Stimulated activated CD4-positive, alpha-beta T cell treated with anti-CD3 and anti-CD28 coated beads, Interleukin-1b, Interleukin-23, amount 100 ng/mL, for 4 hours (primary cell): ENCODE results near the gene CYB561A3.

Experiments
- DNase-seq, 2 donors: peaks; one replicate each; pipeline ENCODE4 v3.0.0-alpha.2; 2020; ENCODE audit warnings: low read depth in 2 of 2

Gene CYB561A3

GRCh38 chr11:61369372-61370348, 8.0 kb upstream of the CYB561A3 start:
- DNase-seq: no peak

- DNase-seq: no peak
These were observed 7.0 kb upstream of the CYB561A3 start for GRCh38 chr11:61368646-61369045.

- DNase-seq: no peak
These were observed 5.7 kb upstream of the CYB561A3 start for GRCh38 chr11:61367406-61367805.

GRCh38 chr11:61364012-61364675, 2.5 kb upstream of the CYB561A3 start:
- no peak for DNase-seq

- DNase-seq: peak in 1 of 2 donors; percentile 6
These were observed 827 bp upstream of the CYB561A3 start for GRCh38 chr11:61362542-61362875.

DNA sequence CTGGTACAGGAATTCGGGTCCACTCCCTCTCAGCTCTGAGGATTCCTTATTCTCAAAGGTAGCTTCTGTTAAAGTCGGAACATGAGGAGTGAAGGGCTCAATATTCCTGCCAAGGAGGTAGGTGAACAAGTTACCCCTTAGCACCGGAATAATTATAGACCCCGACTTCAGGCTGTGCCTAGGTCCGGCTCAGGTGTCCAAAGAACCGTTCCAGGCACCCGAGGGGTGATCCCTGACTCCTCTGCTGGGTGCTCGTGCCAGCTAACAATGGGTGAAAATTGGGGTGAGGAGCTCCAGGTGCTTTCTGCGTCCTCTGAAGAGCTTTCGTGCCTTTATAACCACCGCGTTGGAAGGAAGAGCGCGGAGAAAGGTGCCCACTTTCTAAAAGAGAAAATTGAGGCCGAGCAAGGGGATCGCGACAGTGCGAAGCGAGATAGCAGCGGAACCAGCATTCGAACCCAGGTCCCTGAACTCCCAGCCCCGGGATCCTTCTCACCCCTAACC, 393 bp downstream of the CYB561A3 start:
- no peak for DNase-seq

DNA sequence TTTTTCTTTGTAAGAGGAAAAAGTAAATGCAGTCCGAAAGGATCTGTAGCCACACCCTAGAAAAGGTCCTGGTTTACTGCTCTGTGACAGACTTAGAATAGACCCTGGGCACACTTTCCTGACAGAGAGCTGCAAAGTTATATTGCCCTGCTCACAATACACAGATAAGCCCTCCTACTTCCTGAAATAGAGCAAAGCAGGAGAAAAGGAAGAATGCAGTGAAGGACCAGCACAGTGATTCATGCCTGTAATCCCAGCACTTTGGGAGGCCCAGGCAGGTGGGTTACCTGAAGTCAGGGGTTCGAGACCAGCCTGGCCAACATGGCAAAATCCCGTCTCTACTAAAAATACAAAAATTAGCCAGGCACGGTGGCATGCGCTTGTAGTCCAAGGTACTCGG, 2.2 kb downstream of the CYB561A3 start:
- no peak for DNase-seq

DNA sequence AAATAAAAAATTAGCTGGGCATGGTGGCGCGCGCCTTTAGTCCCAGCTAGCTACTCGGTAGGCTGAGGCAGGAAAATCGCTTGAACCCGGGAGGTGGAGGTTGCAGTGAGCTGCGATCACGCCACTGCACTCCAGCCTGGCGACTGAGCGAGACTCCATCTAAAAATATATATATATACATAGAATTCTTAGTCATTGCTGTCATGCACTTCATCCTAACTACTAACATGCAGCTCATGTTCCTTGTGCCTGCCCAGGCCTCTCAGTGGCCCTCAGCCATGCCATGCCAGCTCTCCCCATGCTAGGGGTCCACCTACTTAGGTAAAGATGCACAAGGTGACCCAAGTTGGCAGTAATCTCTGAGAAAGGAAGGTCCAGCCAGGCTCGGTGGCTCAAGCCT, 3.1 kb downstream of the CYB561A3 start:
- no peak for DNase-seq

DNA sequence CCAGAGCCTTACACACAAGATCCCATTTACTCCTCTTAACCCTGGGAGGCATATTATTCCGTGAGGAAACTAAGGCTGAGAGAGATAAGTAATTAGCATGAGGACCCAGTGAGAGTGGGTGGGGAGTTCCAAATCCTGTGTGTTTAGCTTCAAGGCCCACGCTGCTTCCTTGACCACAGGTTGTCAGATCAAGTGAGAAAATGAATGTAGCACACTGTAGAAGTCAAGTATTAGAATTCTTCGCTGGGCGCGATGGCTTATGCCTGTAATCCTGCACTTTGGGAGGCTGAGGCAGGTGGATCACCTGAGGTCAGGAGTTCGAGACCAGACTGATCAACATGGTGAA, 3.8 kb downstream of the CYB561A3 start:
- DNase-seq: no peak

GRCh38 chr11:61357233-61357893, 4.3 kb downstream of the CYB561A3 start:
- no peak for DNase-seq

GRCh38 chr11:61356706-61357105, 5.0 kb downstream of the CYB561A3 start:
- no peak for DNase-seq

DNA sequence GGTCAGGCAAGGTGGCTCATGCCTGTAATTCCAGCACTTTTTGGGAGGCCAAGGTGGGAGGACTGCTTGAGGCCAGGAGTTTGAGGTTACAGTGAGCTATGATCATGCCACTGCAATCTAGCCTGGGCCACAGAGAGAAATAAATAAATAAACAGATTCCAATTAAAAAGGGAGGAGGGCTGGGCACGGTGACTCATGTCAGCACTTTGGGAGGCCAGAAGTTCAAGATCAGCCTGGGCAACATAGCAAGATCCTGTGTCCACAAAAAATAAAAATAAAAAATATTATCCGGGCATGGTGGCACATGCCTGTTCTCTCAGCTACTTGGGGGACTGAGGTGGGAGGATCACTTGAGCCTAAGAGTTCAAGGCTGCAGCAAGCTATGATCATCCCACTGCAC, 7.5 kb downstream of the CYB561A3 start:
- DNase-seq: no peak

DNA sequence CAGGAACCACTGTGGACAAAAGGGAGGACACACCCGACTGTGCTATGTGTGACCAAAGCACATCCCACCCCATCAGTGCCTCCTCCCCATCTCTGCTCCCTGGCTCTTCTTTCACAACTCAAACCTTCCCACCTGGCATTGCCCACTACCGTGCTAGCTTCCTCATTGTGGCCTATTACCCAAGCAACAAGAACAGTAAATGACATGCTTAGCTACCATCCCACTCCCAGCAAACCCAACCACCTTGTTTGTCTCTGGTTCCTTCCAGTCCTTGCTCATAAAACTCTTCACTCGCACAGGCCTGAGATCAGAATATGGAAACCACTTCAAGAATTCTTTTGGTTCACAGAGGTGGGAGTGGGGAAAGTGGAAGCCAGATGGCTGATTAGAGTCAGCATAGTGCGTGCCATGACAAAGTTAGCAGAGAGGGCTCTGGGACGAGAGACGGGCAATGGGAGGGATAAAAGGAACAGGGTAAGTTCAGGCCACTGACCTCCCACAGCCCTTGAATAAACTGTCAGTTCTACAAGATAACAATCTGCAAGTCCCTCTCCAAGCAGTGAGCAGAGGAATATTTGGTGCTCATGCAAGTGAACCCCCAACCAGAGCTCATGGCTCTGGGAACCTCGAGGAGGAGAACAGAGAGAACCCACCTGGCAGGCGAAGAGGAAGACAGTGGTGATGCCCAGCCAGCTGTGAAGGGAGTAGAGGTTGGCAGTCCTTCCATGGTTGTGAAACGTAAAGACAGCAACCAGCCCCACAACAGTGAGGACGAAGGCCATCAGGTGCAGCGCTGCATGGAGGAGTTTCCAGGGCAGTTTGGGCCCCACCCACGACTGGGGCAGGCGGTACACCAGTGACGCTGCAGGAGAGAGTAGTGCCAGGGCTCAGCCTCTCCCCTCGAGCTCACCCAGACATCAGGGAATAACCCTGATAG, 8.3 kb downstream of the CYB561A3 start:
- no peak for DNase-seq

DNA sequence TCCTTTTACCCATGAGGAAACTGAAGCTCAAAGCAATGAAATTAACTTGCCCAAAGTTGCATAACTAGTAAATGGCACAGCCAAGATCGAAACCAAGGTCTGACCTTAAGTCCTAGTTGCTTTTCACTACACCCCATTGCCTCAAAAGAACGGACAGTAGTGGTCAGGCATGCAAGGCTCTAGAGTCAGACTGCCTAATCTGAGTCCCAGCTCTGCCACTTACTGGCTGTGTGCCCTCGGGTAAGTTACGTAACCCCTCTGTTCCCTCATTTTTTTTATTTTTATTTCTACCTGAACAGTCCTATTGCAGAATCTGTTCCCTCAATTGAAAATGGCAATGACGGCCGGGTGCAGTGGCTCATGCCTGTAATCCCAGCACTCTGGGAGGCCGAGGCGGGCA, 9.6 kb downstream of the CYB561A3 start:
- DNase-seq: no peak

DNA sequence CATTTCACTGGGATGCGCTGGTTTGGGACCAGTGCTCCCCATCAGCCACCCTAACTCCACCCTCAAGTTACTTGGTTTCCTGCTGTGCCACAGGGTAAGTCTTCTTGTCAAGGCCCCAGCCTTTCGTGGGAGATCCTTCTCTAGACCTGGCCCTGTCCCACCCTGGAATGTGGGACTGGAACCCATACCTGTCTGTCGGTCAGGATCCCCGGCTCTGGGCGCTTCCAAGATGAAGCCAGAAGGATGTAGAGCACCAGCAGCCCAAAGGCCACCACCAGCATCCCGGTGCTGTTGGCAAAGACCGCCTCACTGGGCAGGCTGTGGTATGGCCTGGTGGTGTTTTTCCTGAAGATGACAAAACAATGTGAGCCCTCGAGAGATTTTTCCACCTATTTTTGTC, 10.9 kb downstream of the CYB561A3 start:
- no peak for DNase-seq

GRCh38 chr11:61350336-61350735, 11.3 kb downstream of the CYB561A3 start:
- no peak for DNase-seq

- DNase-seq: no peak
These were observed 11.8 kb downstream of the CYB561A3 start for GRCh38 chr11:61349916-61350315.

DNA sequence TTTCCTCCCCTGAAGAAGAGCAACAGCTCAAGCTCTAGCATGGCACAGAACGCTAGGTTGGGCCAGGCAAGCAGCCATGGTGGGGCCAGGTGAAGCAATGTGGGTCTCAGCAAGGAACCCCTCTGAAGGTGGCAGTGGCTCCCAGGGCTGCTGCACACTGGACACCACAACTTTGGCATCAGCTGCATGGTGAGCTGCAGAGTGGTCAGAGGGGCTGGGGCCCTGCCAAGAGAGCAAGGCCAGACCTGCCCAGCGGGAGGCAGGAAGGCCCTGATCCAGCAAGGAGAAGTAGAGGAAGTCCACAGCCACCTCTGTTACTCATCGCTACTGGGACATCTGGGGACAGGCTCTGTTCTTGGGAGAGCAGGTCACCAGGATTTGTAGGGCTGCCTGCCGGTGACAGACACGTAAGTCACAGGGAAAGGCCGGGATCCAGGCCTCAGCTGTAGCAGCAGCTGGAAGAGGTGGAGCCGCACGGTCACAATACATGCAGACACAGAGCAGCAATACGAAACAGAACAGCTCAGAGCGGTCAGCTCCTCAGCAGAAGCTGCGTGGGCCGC, 12.4 kb downstream of the CYB561A3 start:
- no peak for DNase-seq

GRCh38 chr11:61347916-61348461, 13.7 kb downstream of the CYB561A3 start:
- DNase-seq: no peak

GRCh38 chr11:61345954-61346843, 15.5 kb downstream of the CYB561A3 start:
- DNase-seq: no peak
